Fibroblast of peridontal ligament (primary cell): ENCODE results near the gene DCHS1.

Experiments
- DNase-seq: peaks from one replicate; pipeline ENCODE4 v3.0.0-alpha.2; 2010; ENCODE audit errors: extremely low read depth

The DCHS1 gene

GRCh38 chr11:6587360-6587953, 68.2 kb downstream of the DCHS1 start:
- DNase-seq = no peak

GRCh38 chr11:6586434-6587359, 68.9 kb downstream of the DCHS1 start:
- no peak for DNase-seq

- DNase-seq = no peak
Observed at GRCh38 chr11:6584528-6584927, 71.1 kb downstream of the DCHS1 start.

- DNase-seq = no peak
Observed at GRCh38 chr11:6583584-6583983, 72.0 kb downstream of the DCHS1 start.

GRCh38 chr11:6579681-6580080, 75.9 kb downstream of the DCHS1 start:
- DNase-seq = no peak

GRCh38 chr11:6578134-6578533, 77.5 kb downstream of the DCHS1 start:
- DNase-seq = no peak

- peak; percentile 91 for DNase-seq
Observed at GRCh38 chr11:6576471-6577373, 78.9 kb downstream of the DCHS1 start.

GRCh38 chr11:6574816-6575715, 80.5 kb downstream of the DCHS1 start:
- DNase-seq = no peak

- DNase-seq = peak; percentile 88
Observed at GRCh38 chr11:6572215-6572614, 83.4 kb downstream of the DCHS1 start.

GRCh38 chr11:6571434-6572008, 84.1 kb downstream of the DCHS1 start:
- DNase-seq = no peak
